Measurements from ENCODE around the gene CSKMT.

CSKMT gene

GRCh38 chr11:62652161-62653006 is 12.7 kb upstream of the CSKMT start:
- TF ChIP-seq EZH2phosphoT487 (IDR thresholded peaks at IDR 0.05; ENCODE audit: borderline replicate concordance, low read length): no peak
- TF ChIP-seq, protein P1, sequence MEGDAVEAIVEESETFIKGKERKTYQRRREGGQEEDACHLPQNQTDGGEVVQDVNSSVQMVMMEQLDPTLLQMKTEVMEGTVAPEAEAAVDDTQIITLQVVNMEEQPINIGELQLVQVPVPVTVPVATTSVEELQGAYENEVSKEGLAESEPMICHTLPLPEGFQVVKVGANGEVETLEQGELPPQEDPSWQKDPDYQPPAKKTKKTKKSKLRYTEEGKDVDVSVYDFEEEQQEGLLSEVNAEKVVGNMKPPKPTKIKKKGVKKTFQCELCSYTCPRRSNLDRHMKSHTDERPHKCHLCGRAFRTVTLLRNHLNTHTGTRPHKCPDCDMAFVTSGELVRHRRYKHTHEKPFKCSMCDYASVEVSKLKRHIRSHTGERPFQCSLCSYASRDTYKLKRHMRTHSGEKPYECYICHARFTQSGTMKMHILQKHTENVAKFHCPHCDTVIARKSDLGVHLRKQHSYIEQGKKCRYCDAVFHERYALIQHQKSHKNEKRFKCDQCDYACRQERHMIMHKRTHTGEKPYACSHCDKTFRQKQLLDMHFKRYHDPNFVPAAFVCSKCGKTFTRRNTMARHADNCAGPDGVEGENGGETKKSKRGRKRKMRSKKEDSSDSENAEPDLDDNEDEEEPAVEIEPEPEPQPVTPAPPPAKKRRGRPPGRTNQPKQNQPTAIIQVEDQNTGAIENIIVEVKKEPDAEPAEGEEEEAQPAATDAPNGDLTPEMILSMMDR (IDR thresholded peaks at IDR 0.05; ENCODE audit: low read depth, low read length, poor library complexity, severe bottlenecking): no peak
- Histone ChIP-seq H3K27me3 (ENCODE audit: control insufficient read depth, low read length) (no peaks in the 10 kb centered on the region), H3K9me2 (replicated peaks; ENCODE audit: control insufficient read depth, low read length) (no peaks in the 10 kb centered on the region), H3K79me2 (ENCODE audit: control insufficient read depth, low read length) (peaks cover 47% of the 10 kb centered on the region), H3K36me3 (ENCODE audit: control insufficient read depth, low read length) (peaks cover 35% of the 10 kb centered on the region), H3K4me1 (ENCODE audit: control insufficient read depth, low read length) (peaks cover 30% of the 10 kb centered on the region), H3K4me2 (ENCODE audit: low read length) (peak overlapping the region; percentile 97), H3K9me3 (ENCODE audit: control insufficient read depth, insufficient read depth, low read length) (no peaks in the 10 kb centered on the region), H3K27ac (ENCODE audit: low read depth, low read length) (peak overlapping the region; percentile 80), H3K4me3 (ENCODE audit: low read length) (peak overlapping the region; percentile 95), H3F3A (ENCODE audit: control insufficient read depth, insufficient read depth) (peaks cover 11% of the 10 kb centered on the region), H4K20me1 (ENCODE audit: control insufficient read depth, insufficient read depth, low read depth, low read length) (no peaks in the 10 kb centered on the region)

GRCh38 chr11:62654297-62654696 is 10.8 kb upstream of the CSKMT start:
- H4K20me1 ChIP-seq (ENCODE audit: control insufficient read depth, insufficient read depth, low read depth, low read length): no peaks in the 10 kb centered on the region
- peaks cover 17% of the 10 kb centered on the region for H3K36me3 ChIP-seq (ENCODE audit: control insufficient read depth, low read length)
- H3K27me3 ChIP-seq (ENCODE audit: control insufficient read depth, low read length): no peaks in the 10 kb centered on the region
- no peaks in the 10 kb centered on the region for H3K9me3 ChIP-seq (ENCODE audit: control insufficient read depth, insufficient read depth, low read length)
- H3K4me3 ChIP-seq (ENCODE audit: low read length): no peak overlapping the region
- H3F3A ChIP-seq (ENCODE audit: control insufficient read depth, insufficient read depth): peaks cover 12% of the 10 kb centered on the region
- H3K4me1 ChIP-seq (ENCODE audit: control insufficient read depth, low read length): peaks cover 28% of the 10 kb centered on the region
- TF ChIP-seq, protein P1 (IDR thresholded peaks at IDR 0.05; ENCODE audit: low read depth, low read length, poor library complexity, severe bottlenecking): no peak
- no peak for TF ChIP-seq EZH2phosphoT487 (IDR thresholded peaks at IDR 0.05; ENCODE audit: borderline replicate concordance, low read length)
- H3K27ac ChIP-seq (ENCODE audit: low read depth, low read length): no peak overlapping the region
- peaks cover 35% of the 10 kb centered on the region for H3K79me2 ChIP-seq (ENCODE audit: control insufficient read depth, low read length)
- peak overlapping the region; percentile 97; the same call in 1 of the 2 replicates for H3K4me2 ChIP-seq (ENCODE audit: low read length)
- H3K9me2 ChIP-seq (replicated peaks; ENCODE audit: control insufficient read depth, low read length): no peaks in the 10 kb centered on the region

DNA sequence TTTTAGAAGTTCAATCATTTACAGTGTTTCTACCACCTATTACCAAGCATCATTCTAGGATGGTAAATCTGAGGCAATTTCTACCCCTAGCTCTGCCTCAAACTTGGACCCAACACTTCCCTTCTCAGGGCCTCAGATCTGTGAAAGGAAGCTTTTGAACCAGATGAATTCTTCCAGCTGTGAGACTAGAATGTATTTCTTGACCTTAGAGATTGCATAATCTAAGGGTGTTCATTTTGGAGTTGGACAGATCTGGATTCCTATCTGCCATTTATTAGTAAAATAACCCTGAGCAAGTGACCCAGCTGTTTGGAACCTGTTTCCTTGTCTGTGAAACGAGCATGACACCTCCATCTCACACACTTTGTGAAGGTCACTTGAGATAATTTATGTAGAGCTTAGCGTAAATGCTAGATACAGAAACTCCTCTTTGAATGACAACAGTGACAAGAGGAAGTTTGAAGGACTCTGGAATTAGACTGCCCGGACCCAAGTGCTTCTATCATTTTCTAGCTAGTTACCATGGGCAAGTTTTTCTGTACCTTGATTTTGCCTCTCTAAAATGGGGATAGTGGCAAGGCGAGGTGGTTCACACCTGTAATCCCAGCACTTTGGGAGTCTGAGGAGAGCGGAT is 8.2 kb upstream of the CSKMT start:
- Histone ChIP-seq H3K36me3 (ENCODE audit: control insufficient read depth, low read length) (peaks cover 15% of the 10 kb centered on the region), H3K9me3 (ENCODE audit: control insufficient read depth, insufficient read depth, low read length) (no peaks in the 10 kb centered on the region), H3K4me3 (ENCODE audit: low read length) (no peak overlapping the region), H3K9me2 (replicated peaks; ENCODE audit: control insufficient read depth, low read length) (no peaks in the 10 kb centered on the region), H3K27ac (ENCODE audit: low read depth, low read length) (no peak overlapping the region), H4K20me1 (ENCODE audit: control insufficient read depth, insufficient read depth, low read depth, low read length) (no peaks in the 10 kb centered on the region), H3K79me2 (ENCODE audit: control insufficient read depth, low read length) (peaks cover 13% of the 10 kb centered on the region), H3F3A (ENCODE audit: control insufficient read depth, insufficient read depth) (peaks cover 18% of the 10 kb centered on the region), H3K4me2 (ENCODE audit: low read length) (no peak overlapping the region), H3K27me3 (ENCODE audit: control insufficient read depth, low read length) (no peaks in the 10 kb centered on the region), H3K4me1 (ENCODE audit: control insufficient read depth, low read length) (peaks cover 18% of the 10 kb centered on the region)
- TF ChIP-seq, protein P1 (IDR thresholded peaks at IDR 0.05; ENCODE audit: low read depth, low read length, poor library complexity, severe bottlenecking): no peak
- TF ChIP-seq EZH2phosphoT487 (IDR thresholded peaks at IDR 0.05; ENCODE audit: borderline replicate concordance, low read length): no peak

All from DOHH2 (cell line).